Measurements from ENCODE around the gene CCNQ. TPM values are rescaled to one million over a fixed set of nuclear protein-coding genes. Genes with fewer than 3 reads are reported as not detected.

Gene CCNQ
- polyA plus RNA-seq, 1 donor from 2014 or later = 56.1 TPM

- no peak overlapping the region for H3K27ac Mint-ChIP-seq
- H3K9me3 Mint-ChIP-seq = no peaks in the 10 kb centered on the region
- H3K27me3 Mint-ChIP-seq = peaks cover 2% of the 10 kb centered on the region
- no peaks in the 10 kb centered on the region for H3K4me1 Mint-ChIP-seq
- H3K4me3 Mint-ChIP-seq = no peak overlapping the region
- H3K36me3 Mint-ChIP-seq = no peaks in the 10 kb centered on the region
Observed at GRCh38 chrX:153564047-153564606, 34.8 kb downstream of the CCNQ start.

GRCh38 chrX:153562546-153562945 lies 36.4 kb downstream of the CCNQ start:
- no peaks in the 10 kb centered on the region for H3K9me3 Mint-ChIP-seq
- H3K36me3 Mint-ChIP-seq = no peaks in the 10 kb centered on the region

GRCh38 chrX:153561337-153561736 lies 37.6 kb downstream of the CCNQ start:
- no peaks in the 10 kb centered on the region for H3K36me3 Mint-ChIP-seq
- H3K9me3 Mint-ChIP-seq = no peaks in the 10 kb centered on the region
- peaks cover 2% of the 10 kb centered on the region for H3K27me3 Mint-ChIP-seq
- H3K4me3 Mint-ChIP-seq = no peak overlapping the region
- H3K27ac Mint-ChIP-seq = no peak overlapping the region
- no peaks in the 10 kb centered on the region for H3K4me1 Mint-ChIP-seq

More at GRCh38 chrX:153562546-153562945, 36.4 kb downstream of the CCNQ start:
- H3K27ac Mint-ChIP-seq = no peak overlapping the region
- peaks cover 2% of the 10 kb centered on the region for H3K27me3 Mint-ChIP-seq
- H3K4me1 Mint-ChIP-seq = no peaks in the 10 kb centered on the region
- H3K4me3 Mint-ChIP-seq = no peak overlapping the region

- Mint-ChIP-seq H3K27ac (no peak overlapping the region), H3K4me3 (no peak overlapping the region), H3K27me3 (peaks cover 3% of the 10 kb centered on the region), H3K4me1 (peaks cover 0 to 2% (median 0%) of the 10 kb centered on the region in 3 donors), H3K36me3 (no peaks in the 10 kb centered on the region), H3K9me3 (no peaks in the 10 kb centered on the region)
Observed at GRCh38 chrX:153560466-153560865, 38.5 kb downstream of the CCNQ start.

- H3K4me3 Mint-ChIP-seq = no peak overlapping the region
- H3K27ac Mint-ChIP-seq = no peak overlapping the region
- H3K36me3 Mint-ChIP-seq = no peaks in the 10 kb centered on the region
- no peaks in the 10 kb centered on the region for H3K9me3 Mint-ChIP-seq
- H3K4me1 Mint-ChIP-seq = peaks cover 0 to 4% (median 0%) of the 10 kb centered on the region in 3 donors
- peaks cover 3% of the 10 kb centered on the region for H3K27me3 Mint-ChIP-seq
Observed at GRCh38 chrX:153560000-153560399, 38.9 kb downstream of the CCNQ start.

- H3K27me3 Mint-ChIP-seq = peaks cover 3% of the 10 kb centered on the region
- H3K9me3 Mint-ChIP-seq = no peaks in the 10 kb centered on the region
- no peak overlapping the region for H3K4me3 Mint-ChIP-seq
- no peaks in the 10 kb centered on the region for H3K36me3 Mint-ChIP-seq
- H3K4me1 Mint-ChIP-seq = peaks cover 0 to 4% (median 0%) of the 10 kb centered on the region in 3 donors
- no peak overlapping the region for H3K27ac Mint-ChIP-seq
Observed at GRCh38 chrX:153557618-153558355, 41.2 kb downstream of the CCNQ start.

- Mint-ChIP-seq H3K9me3 (no peaks in the 10 kb centered on the region), H3K36me3 (no peaks in the 10 kb centered on the region), H3K27me3 (peaks cover 3% of the 10 kb centered on the region), H3K27ac (no peak overlapping the region), H3K4me3 (no peak overlapping the region), H3K4me1 (peaks cover 0 to 4% (median 0%) of the 10 kb centered on the region in 3 donors)
Observed at GRCh38 chrX:153556767-153557166, 42.2 kb downstream of the CCNQ start.

GRCh38 chrX:153554519-153555167 lies 44.3 kb downstream of the CCNQ start:
- H3K4me1 Mint-ChIP-seq = peaks cover 0 to 4% (median 0%) of the 10 kb centered on the region in 3 donors
- H3K27ac Mint-ChIP-seq = no peak overlapping the region
- no peaks in the 10 kb centered on the region for H3K9me3 Mint-ChIP-seq
- no peak overlapping the region for H3K4me3 Mint-ChIP-seq
- H3K36me3 Mint-ChIP-seq = no peaks in the 10 kb centered on the region
- H3K27me3 Mint-ChIP-seq = peaks cover 3% of the 10 kb centered on the region

GRCh38 chrX:153551135-153551534 lies 47.8 kb downstream of the CCNQ start:
- Mint-ChIP-seq H3K4me1 (peaks cover 0 to 4% (median 0%) of the 10 kb centered on the region in 3 donors), H3K27ac (no peak overlapping the region), H3K4me3 (no peak overlapping the region), H3K9me3 (no peaks in the 10 kb centered on the region), H3K27me3 (peaks cover 4% of the 10 kb centered on the region), H3K36me3 (no peaks in the 10 kb centered on the region)

- no peak overlapping the region for H3K27ac Mint-ChIP-seq
- H3K9me3 Mint-ChIP-seq = no peaks in the 10 kb centered on the region
- no peaks in the 10 kb centered on the region for H3K36me3 Mint-ChIP-seq
- no peak overlapping the region for H3K4me3 Mint-ChIP-seq
- no peaks in the 10 kb centered on the region for H3K4me1 Mint-ChIP-seq
- peaks cover 3% of the 10 kb centered on the region for H3K27me3 Mint-ChIP-seq
Observed at GRCh38 chrX:153549807-153550206, 49.1 kb downstream of the CCNQ start.

GRCh38 chrX:153549231-153549630 lies 49.7 kb downstream of the CCNQ start:
- Mint-ChIP-seq H3K36me3 (no peaks in the 10 kb centered on the region), H3K4me1 (no peaks in the 10 kb centered on the region), H3K27ac (no peak overlapping the region), H3K4me3 (no peak overlapping the region), H3K9me3 (no peaks in the 10 kb centered on the region), H3K27me3 (peaks cover 3% of the 10 kb centered on the region)

GRCh38 chrX:153547195-153547594 lies 51.7 kb downstream of the CCNQ start:
- Mint-ChIP-seq H3K4me1 (no peaks in the 10 kb centered on the region), H3K9me3 (no peaks in the 10 kb centered on the region), H3K36me3 (no peaks in the 10 kb centered on the region), H3K4me3 (no peak overlapping the region), H3K27me3 (peaks cover 3% of the 10 kb centered on the region), H3K27ac (peak overlapping the region in 1 of 3 donors; percentile 62)

GRCh38 chrX:153546386-153546785 lies 52.6 kb downstream of the CCNQ start:
- Mint-ChIP-seq H3K9me3 (no peaks in the 10 kb centered on the region), H3K4me1 (no peaks in the 10 kb centered on the region), H3K4me3 (no peak overlapping the region), H3K36me3 (no peaks in the 10 kb centered on the region), H3K27me3 (peaks cover 5% of the 10 kb centered on the region), H3K27ac (no peak overlapping the region)

GRCh38 chrX:153544727-153545126 lies 54.2 kb downstream of the CCNQ start:
- H3K9me3 Mint-ChIP-seq = no peaks in the 10 kb centered on the region

GRCh38 chrX:153539979-153540358 lies 59.0 kb downstream of the CCNQ start:
- Mint-ChIP-seq H3K27ac (no peak overlapping the region), H3K9me3 (no peaks in the 10 kb centered on the region), H3K36me3 (no peaks in the 10 kb centered on the region), H3K27me3 (peaks cover 7% of the 10 kb centered on the region), H3K4me1 (peaks cover 0 to 3% (median 0%) of the 10 kb centered on the region in 3 donors), H3K4me3 (no peak overlapping the region)

More at GRCh38 chrX:153544727-153545126, 54.2 kb downstream of the CCNQ start:
- H3K27ac Mint-ChIP-seq = no peak overlapping the region
- H3K4me3 Mint-ChIP-seq = no peak overlapping the region
- peaks cover 8% of the 10 kb centered on the region for H3K27me3 Mint-ChIP-seq
- H3K4me1 Mint-ChIP-seq = peaks cover 0 to 3% (median 0%) of the 10 kb centered on the region in 3 donors
- no peaks in the 10 kb centered on the region for H3K36me3 Mint-ChIP-seq
